GM18508 (cell line): ENCODE measurements around the gene CDK5R1.
"Not testable (repeated sequence)": the region's sequence is repeated elsewhere in the genome, so short reads cannot be mapped to it uniquely, and the experiment has no call there.

Experiments
- ATAC-seq: cut with Tn5 transposase; IDR thresholded peaks from one replicate; pipeline ENCODE4 v1.9.1; 2021; ENCODE audit warnings: moderate number of reproducible peaks; ENCODE audit not compliant: insufficient read depth, unreplicated experiment

Gene CDK5R1

GRCh38 chr17:32513579-32513978 lies 26.8 kb downstream of the CDK5R1 start:
- no peak for ATAC-seq

GRCh38 chr17:32514606-32515005 lies 27.8 kb downstream of the CDK5R1 start:
- no peak for ATAC-seq

- ATAC-seq: no peak
Observed at GRCh38 chr17:32515677-32516383, 29.0 kb downstream of the CDK5R1 start.

GRCh38 chr17:32516450-32516849 lies 29.7 kb downstream of the CDK5R1 start:
- ATAC-seq: no peak

- ATAC-seq: no peak
Observed at GRCh38 chr17:32516940-32517701, 30.3 kb downstream of the CDK5R1 start.

GRCh38 chr17:32517982-32518381 lies 31.2 kb downstream of the CDK5R1 start:
- no peak for ATAC-seq

- no peak for ATAC-seq
Observed at GRCh38 chr17:32518646-32519227, 31.9 kb downstream of the CDK5R1 start.

GRCh38 chr17:32519228-32520103 lies 32.7 kb downstream of the CDK5R1 start:
- ATAC-seq: no peak

GRCh38 chr17:32520104-32520701 lies 33.4 kb downstream of the CDK5R1 start:
- ATAC-seq: no peak

- ATAC-seq: no peak
Observed at GRCh38 chr17:32520737-32521404, 34.1 kb downstream of the CDK5R1 start.

GRCh38 chr17:32523017-32523680 lies 36.4 kb downstream of the CDK5R1 start:
- no peak for ATAC-seq

GRCh38 chr17:32523827-32524552 lies 37.2 kb downstream of the CDK5R1 start:
- ATAC-seq: peak; percentile 27

- not testable (repeated sequence) for ATAC-seq
Observed at GRCh38 chr17:32524553-32524880, 37.7 kb downstream of the CDK5R1 start.

- no peak for ATAC-seq
Observed at GRCh38 chr17:32525122-32525521, 38.3 kb downstream of the CDK5R1 start.

GRCh38 chr17:32527146-32527545 lies 40.4 kb downstream of the CDK5R1 start:
- no peak for ATAC-seq

- no peak for ATAC-seq
Observed at GRCh38 chr17:32528825-32529224, 42.0 kb downstream of the CDK5R1 start.

- ATAC-seq: no peak
Observed at GRCh38 chr17:32529604-32530003, 42.8 kb downstream of the CDK5R1 start.

GRCh38 chr17:32533296-32533695 lies 46.5 kb downstream of the CDK5R1 start:
- ATAC-seq: no peak
